Adrenal gland (tissue), 5 donors: ENCODE results near the gene PRPS1.

ENCODE experiments used
- POLR2A ChIP-seq, 2 donors: fragments of 450-650 bp; IDR thresholded peaks; one replicate each; pipeline ENCODE4 v1.6.1; 2017; ENCODE audit warnings: antibody characterized with exemption in 2 of 2, mild to moderate bottlenecking in 2 of 2, moderate library complexity in 1 of 2
- TF ChIP-seq, protein P1 (sequence below), 6 experiments: fragments of 450-650 bp in 4 of 6; fragments of 200-600 bp in 2 of 6; sonication (generic) in 1 of 6; IDR thresholded peaks; 1 replicate in 5 of 6; 2 replicates in 1 of 6; pipeline versions ENCODE4 v1.5.1 to v1.8.0; 2016 to 2021; ENCODE audit warnings: antibody characterized with exemption in 6 of 6, mild to moderate bottlenecking in 2 of 6, moderate library complexity in 1 of 6
- donor health status: DM: no; HTN: no; CAD: no.

DNA sequence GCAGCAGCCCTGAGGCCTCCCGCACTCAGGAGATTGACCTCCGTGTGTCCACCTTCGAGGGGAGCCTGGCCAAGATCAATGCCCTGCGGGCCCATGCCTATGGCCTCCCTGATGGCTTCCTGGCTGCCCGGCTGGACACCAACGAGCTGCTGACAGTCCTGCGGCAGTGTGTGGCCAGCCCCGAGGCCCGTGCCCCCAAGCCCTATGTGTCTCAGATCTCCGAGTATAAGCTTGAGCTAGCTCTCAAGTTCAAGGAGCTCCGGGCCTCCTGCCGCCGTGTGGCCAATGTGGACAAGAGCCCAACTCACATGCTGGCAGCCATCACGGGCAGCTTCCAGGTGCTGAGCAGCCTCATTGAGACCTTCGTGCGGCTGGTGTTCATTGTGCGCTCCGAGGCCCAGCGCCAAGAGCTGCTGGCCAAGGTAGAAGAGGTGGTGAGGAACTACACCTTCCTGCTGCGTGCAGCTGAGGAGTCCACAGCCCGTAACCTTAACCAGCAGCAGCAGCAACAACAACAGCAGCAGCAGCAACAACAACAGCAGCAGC, 25.5 kb upstream of the PRPS1 start:
- TF ChIP-seq, protein P1, sequence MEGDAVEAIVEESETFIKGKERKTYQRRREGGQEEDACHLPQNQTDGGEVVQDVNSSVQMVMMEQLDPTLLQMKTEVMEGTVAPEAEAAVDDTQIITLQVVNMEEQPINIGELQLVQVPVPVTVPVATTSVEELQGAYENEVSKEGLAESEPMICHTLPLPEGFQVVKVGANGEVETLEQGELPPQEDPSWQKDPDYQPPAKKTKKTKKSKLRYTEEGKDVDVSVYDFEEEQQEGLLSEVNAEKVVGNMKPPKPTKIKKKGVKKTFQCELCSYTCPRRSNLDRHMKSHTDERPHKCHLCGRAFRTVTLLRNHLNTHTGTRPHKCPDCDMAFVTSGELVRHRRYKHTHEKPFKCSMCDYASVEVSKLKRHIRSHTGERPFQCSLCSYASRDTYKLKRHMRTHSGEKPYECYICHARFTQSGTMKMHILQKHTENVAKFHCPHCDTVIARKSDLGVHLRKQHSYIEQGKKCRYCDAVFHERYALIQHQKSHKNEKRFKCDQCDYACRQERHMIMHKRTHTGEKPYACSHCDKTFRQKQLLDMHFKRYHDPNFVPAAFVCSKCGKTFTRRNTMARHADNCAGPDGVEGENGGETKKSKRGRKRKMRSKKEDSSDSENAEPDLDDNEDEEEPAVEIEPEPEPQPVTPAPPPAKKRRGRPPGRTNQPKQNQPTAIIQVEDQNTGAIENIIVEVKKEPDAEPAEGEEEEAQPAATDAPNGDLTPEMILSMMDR (IDR thresholded peaks at IDR 0.05): no peak
- no peak for TF ChIP-seq POLR2A (IDR thresholded peaks at IDR 0.05)
